Hepatocyte (in vitro differentiated cells): ENCODE results near the gene FHL1.

Experiments used
- EZH2 ChIP-seq: fragments of 200-600 bp; sonication (generic); IDR thresholded peaks from 2 replicates; pipeline ENCODE4 v1.6.1; 2016; ENCODE audit warnings: antibody characterized with exemption, mild to moderate bottlenecking, borderline replicate concordance
- EZH2phosphoT487 ChIP-seq: fragments of 200-600 bp; sonication (generic); IDR thresholded peaks from one replicate; pipeline ENCODE4 v1.6.1; 2018; ENCODE audit warnings: antibody characterized with exemption, mild to moderate bottlenecking, low read depth, moderate library complexity; ENCODE audit not compliant: unreplicated experiment, severe bottlenecking
- TF ChIP-seq, protein P1 (sequence below): fragments of 200-600 bp; sonication (generic); IDR thresholded peaks from 2 replicates; pipeline ENCODE4 v1.5.1; 2016; ENCODE audit warnings: antibody characterized with exemption, mild to moderate bottlenecking; ENCODE audit not compliant: poor library complexity

GRCh38 chrX:136185401-136186022 is 38.2 kb downstream of the FHL1 start:
- TF ChIP-seq, protein P1, sequence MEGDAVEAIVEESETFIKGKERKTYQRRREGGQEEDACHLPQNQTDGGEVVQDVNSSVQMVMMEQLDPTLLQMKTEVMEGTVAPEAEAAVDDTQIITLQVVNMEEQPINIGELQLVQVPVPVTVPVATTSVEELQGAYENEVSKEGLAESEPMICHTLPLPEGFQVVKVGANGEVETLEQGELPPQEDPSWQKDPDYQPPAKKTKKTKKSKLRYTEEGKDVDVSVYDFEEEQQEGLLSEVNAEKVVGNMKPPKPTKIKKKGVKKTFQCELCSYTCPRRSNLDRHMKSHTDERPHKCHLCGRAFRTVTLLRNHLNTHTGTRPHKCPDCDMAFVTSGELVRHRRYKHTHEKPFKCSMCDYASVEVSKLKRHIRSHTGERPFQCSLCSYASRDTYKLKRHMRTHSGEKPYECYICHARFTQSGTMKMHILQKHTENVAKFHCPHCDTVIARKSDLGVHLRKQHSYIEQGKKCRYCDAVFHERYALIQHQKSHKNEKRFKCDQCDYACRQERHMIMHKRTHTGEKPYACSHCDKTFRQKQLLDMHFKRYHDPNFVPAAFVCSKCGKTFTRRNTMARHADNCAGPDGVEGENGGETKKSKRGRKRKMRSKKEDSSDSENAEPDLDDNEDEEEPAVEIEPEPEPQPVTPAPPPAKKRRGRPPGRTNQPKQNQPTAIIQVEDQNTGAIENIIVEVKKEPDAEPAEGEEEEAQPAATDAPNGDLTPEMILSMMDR, result no peak
- TF ChIP-seq EZH2 (no peak), EZH2phosphoT487 (no peak)
